Fibroblast of pulmonary artery (primary cell): ENCODE results near the gene CKMT2.

ENCODE experiments used
- DNase-seq: peaks from one replicate; pipeline ENCODE4 v3.0.0-alpha.2; 2010; ENCODE audit warnings: low read depth
- H3K4me3 ChIP-seq: replicated peaks from 2 replicates; pipeline ENCODE4 v1.5.1; 2011; ENCODE audit warnings: low read depth, mild to moderate bottlenecking, control low read depth, low read length, moderate library complexity
- TF ChIP-seq, protein P1 (sequence below): IDR thresholded peaks from 2 replicates; pipeline ENCODE4 v1.5.1; 2011; ENCODE audit warnings: mild to moderate bottlenecking, control low read depth, low read length, inconsistent platforms; ENCODE audit errors: missing control alignments

Gene CKMT2

DNA sequence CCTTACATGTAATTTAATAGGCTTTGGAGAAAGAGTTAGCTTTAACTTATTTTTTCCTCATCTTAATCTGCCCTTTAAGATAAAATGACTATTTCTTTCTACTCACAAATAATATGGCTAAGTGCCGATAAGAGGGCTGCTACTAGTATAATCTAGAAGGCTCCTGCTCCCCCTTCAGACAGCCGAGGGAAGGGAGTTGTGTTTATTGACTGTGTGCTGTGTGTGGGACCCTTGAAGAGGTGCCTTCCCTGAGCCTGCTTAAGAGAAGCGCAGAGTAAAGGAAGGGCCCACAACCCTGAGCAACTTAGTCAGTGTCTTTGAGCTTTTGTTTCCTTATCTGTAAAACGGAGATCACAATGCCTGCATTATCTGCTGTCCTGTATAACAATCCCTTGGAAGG is 28.1 kb upstream of the CKMT2 start:
- no peak for DNase-seq
- no peak overlapping the region for H3K4me3 ChIP-seq
- TF ChIP-seq, protein P1, sequence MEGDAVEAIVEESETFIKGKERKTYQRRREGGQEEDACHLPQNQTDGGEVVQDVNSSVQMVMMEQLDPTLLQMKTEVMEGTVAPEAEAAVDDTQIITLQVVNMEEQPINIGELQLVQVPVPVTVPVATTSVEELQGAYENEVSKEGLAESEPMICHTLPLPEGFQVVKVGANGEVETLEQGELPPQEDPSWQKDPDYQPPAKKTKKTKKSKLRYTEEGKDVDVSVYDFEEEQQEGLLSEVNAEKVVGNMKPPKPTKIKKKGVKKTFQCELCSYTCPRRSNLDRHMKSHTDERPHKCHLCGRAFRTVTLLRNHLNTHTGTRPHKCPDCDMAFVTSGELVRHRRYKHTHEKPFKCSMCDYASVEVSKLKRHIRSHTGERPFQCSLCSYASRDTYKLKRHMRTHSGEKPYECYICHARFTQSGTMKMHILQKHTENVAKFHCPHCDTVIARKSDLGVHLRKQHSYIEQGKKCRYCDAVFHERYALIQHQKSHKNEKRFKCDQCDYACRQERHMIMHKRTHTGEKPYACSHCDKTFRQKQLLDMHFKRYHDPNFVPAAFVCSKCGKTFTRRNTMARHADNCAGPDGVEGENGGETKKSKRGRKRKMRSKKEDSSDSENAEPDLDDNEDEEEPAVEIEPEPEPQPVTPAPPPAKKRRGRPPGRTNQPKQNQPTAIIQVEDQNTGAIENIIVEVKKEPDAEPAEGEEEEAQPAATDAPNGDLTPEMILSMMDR = no peak

DNA sequence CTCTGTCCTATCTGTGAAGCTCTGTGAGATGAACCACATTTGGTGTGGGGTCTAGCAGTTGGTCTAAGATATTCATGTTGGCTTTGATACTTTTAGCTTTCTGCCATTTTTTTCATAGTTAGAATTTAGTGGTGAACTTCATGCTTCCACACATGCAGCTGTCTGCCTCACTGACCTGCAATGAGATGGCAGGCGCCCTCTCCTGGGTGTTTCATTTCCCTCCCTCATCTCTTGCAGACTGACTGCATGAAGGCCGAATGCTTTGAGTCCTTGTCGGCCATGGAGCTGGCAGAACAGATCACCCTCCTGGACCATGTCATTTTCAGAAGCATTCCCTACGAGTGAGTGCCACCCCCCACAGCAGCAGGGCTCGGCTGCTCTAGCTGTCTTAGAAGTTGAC is 26.1 kb upstream of the CKMT2 start:
- TF ChIP-seq, protein P1 = peak; percentile 33
- H3K4me3 ChIP-seq = no peak overlapping the region
- peak; percentile 16 for DNase-seq

DNA sequence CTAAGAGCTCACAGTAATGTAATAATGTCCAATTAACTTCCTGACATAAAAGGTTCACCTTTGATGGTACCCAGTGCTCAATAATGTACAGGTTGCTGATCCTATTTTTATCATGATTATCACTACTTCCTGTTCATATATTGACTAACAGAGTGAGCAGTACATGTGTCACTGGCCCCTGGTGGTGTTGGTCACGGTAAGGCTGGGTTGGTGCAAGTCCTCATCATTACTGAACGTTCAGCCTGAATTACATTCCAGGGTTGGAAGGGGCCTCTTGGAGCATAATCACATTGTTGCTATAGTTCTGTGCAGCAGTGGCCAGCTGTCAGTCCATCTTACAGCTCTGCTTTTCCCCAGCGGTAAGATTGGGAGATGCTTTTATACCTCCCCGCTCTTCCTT is 24.2 kb upstream of the CKMT2 start:
- H3K4me3 ChIP-seq = no peak overlapping the region
- TF ChIP-seq, protein P1 = no peak
- DNase-seq = no peak

DNA sequence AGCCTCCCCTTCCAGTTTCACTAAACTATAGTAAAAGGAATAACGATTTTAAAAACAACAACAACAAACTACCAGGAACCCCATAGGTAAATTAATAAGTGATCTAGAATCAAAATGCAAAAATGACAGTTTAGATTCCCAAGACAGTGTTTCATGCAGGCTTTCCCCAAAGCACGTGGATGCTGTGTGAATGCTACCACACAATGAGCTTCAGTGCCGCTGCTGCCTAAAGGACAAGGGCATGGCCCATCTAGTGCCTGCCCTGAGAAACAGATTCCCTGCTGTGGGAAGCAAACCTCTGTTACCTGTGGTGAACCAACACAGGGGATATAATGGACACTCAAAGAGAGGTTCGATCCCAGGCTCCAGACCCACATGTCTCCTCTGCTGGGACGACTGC is 23.7 kb upstream of the CKMT2 start:
- TF ChIP-seq, protein P1 = no peak
- no peak for DNase-seq
- H3K4me3 ChIP-seq = no peak overlapping the region

DNA sequence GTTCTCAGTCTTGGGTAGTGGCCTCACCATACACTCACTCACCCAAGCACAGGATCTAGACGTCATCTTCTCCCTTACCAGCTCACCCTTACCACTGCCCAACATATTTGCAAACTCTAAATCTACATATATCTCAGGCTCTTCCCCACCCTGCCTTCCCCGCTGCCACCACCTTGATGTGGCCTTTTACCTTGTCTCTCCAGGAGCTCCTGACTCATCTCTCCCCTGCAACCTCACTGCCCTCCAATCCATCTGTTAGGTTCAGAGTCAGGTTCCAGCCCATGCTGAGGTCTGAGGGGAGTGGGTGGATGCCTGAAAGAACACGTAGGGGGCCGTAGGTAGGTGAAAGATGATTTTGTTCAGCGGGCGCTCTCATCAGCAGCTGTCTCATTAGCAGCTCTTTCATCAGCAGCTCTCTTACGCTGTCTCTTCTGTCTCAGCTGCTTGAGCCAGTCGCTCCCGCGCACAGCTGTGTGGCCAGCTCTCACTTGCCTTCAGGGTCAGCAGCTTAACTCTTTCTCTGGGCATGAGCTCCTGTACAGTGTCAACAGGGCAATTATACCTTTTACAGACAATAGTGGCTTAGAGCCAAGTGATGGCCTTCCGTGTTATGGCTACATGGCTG is 23.1 kb upstream of the CKMT2 start:
- TF ChIP-seq, protein P1 = no peak
- DNase-seq = no peak

DNA sequence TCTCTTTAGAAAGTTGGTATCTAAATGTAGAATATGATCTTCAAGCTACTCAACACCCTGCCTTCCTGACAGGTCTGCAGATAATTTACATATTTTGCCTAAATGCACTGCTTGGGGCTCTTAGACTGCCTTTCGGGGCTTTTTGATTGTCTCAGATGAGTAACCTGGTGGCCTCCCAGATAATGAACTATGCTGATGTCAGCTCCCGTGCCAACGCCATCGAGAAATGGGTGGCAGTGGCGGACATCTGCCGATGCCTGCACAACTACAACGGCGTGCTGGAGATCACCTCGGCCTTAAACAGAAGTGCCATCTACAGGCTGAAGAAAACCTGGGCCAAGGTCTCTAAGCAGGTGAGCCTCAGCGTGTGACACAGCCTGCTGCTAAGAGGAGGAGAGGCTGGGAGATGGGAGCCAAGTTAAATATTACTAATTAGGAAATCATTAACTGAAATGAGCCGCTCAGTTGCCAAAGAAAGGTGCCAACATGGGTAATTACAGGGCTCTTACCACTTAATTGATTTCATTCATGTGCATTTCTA is 20.8 kb upstream of the CKMT2 start:
- DNase-seq = no peak
- TF ChIP-seq, protein P1 = no peak

More for the DNA sequence above, 23.1 kb upstream of the CKMT2 start:
- H3K4me3 ChIP-seq = no peak overlapping the region

DNA sequence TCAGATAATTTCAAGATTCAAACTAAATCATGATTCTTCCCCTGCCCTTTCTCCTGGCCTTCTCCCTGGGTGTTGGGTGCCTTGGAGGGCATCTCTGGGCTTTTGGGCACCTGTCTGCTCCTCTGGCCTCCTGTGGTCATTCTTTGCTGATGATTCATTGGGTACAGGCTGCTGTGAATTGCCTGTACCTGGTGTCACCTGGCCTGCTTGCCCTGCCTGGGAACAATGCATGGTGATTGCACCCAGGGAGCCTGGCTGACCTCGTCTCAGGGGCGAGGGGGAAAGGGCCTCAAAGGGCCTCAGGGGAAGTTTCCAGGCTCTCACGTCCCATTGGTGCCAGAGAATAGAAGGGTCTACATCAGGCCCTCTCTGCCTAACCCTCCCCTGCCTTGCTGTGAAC is 20.1 kb upstream of the CKMT2 start:
- H3K4me3 ChIP-seq = no peak overlapping the region
- TF ChIP-seq, protein P1 = no peak
- no peak for DNase-seq

More for the DNA sequence above, 20.8 kb upstream of the CKMT2 start:
- H3K4me3 ChIP-seq = no peak overlapping the region
